Gastroesophageal sphincter (tissue), 3 donors: ENCODE data around the gene ST6GAL2.

Experiments used
- POLR2A ChIP-seq, 2 donors: fragments of 450-650 bp; IDR thresholded peaks; one replicate each; pipeline ENCODE4 v1.6.1; 2017; ENCODE audit warnings: antibody characterized with exemption in 2 of 2, mild to moderate bottlenecking in 2 of 2, moderate library complexity in 1 of 2
- POLR2AphosphoS5 ChIP-seq: sonication (generic); formaldehyde crosslinking; IDR thresholded peaks from one replicate; pipeline ENCODE4 v1.6.1; 2017; ENCODE audit warnings: antibody characterized with exemption
- TF ChIP-seq, protein P1 (sequence below), 4 experiments: fragments of 200-600 bp in 2 of 4; fragments of 450-650 bp in 2 of 4; sonication (generic) in 1 of 4; IDR thresholded peaks; one replicate each; pipeline ENCODE4 v1.5.1; 2017 to 2019; ENCODE audit warnings: antibody characterized with exemption in 4 of 4, mild to moderate bottlenecking in 2 of 4, moderate library complexity in 2 of 4

DNA sequence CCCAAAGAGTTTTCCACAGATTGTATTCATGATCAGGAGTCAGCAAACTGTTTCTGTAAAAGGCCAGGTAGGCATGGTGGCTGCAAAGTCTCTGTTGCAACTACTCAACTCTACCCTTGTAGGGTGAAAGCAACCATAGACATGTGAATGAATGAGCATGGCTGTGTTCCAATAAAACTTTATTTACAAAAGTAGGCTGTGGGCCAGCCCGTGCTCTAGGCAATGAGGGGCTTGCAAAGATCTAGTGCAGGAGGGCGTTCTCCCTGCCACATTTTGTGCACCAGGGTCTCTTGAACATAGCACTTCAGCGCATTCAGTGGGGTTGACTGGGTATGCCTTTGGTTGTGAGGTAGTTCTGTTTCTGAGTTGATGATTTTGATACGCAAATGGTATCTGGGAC, 85.8 kb downstream of the ST6GAL2 start:
- no peak for TF ChIP-seq POLR2AphosphoS5
- TF ChIP-seq POLR2A (IDR thresholded peaks at IDR 0.05): no peak
- TF ChIP-seq, protein P1, sequence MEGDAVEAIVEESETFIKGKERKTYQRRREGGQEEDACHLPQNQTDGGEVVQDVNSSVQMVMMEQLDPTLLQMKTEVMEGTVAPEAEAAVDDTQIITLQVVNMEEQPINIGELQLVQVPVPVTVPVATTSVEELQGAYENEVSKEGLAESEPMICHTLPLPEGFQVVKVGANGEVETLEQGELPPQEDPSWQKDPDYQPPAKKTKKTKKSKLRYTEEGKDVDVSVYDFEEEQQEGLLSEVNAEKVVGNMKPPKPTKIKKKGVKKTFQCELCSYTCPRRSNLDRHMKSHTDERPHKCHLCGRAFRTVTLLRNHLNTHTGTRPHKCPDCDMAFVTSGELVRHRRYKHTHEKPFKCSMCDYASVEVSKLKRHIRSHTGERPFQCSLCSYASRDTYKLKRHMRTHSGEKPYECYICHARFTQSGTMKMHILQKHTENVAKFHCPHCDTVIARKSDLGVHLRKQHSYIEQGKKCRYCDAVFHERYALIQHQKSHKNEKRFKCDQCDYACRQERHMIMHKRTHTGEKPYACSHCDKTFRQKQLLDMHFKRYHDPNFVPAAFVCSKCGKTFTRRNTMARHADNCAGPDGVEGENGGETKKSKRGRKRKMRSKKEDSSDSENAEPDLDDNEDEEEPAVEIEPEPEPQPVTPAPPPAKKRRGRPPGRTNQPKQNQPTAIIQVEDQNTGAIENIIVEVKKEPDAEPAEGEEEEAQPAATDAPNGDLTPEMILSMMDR (IDR thresholded peaks at IDR 0.05): no peak
